A673 (cell line): ENCODE measurements around the gene ATP2B3. TPM values are rescaled to one million over a fixed set of nuclear protein-coding genes. Genes with fewer than 3 reads are reported as not detected.

ENCODE experiments used
- BruUV-seq: library from RNA; stranded (reverse); fragments of 400-500 nt; replicated peaks from 2 replicates; lab custom pipeline; 2021; lab: Mats Ljungman, UMichigan
- CTCF ChIA-PET: fragments of 300-600 bp; sonication (Branson Sonifier 250); formaldehyde crosslinking; loops from one replicate; lab custom pipeline; 2022; ENCODE audit warnings: antibody characterized with exemption; lab: Charles Lee
- POLR2A ChIA-PET: fragments of 300-600 bp; sonication (Branson Sonifier 250); formaldehyde crosslinking; loops from one replicate; lab custom pipeline; 2022; ENCODE audit warnings: antibody characterized with exemption; ENCODE audit not compliant: low non-redundant PET; lab: Charles Lee
- DNase-seq: peaks from one replicate; pipeline ENCODE4 v3.0.0-alpha.2; 2015; ENCODE audit warnings: low spot score
- H3K27ac ChIP-seq: fragments of 200-600 bp; sonication (generic); 2 replicates; pipeline ENCODE4 v1.5.1; 2016; ENCODE audit warnings: mixed run types, low read depth, mild to moderate bottlenecking, mixed read lengths, antibody characterized with exemption, low read length; ENCODE audit not compliant: poor library complexity, severe bottlenecking
- H3K27me3 ChIP-seq: fragments of 200-600 bp; sonication (generic); replicated peaks from 2 replicates; pipeline ENCODE4 v1.6.1; 2017; ENCODE audit warnings: mixed run types, low read depth, mild to moderate bottlenecking, mixed read lengths, antibody characterized with exemption, low read length; ENCODE audit not compliant: insufficient read depth, poor library complexity
- H3K36me3 ChIP-seq: fragments of 200-600 bp; sonication (generic); 2 replicates; pipeline ENCODE4 v1.6.1; 2016; ENCODE audit warnings: mixed run types, mild to moderate bottlenecking, mixed read lengths, antibody characterized with exemption, low read length; ENCODE audit not compliant: insufficient read depth, poor library complexity, severe bottlenecking
- H3K4me1 ChIP-seq: fragments of 200-600 bp; sonication (generic); 2 replicates; pipeline ENCODE4 v1.6.1; 2017; ENCODE audit warnings: mixed run types, mild to moderate bottlenecking, mixed read lengths, antibody characterized with exemption, low read length; ENCODE audit not compliant: insufficient read depth, poor library complexity, severe bottlenecking
- H3K4me3 ChIP-seq: fragments of 200-600 bp; sonication (generic); 2 replicates; pipeline ENCODE4 v1.5.1; 2016; ENCODE audit warnings: low read depth, mixed run types, mild to moderate bottlenecking, mixed read lengths, low read length; ENCODE audit not compliant: poor library complexity, severe bottlenecking
- H3K9me3 ChIP-seq: fragments of 200-600 bp; sonication (generic); 2 replicates; pipeline ENCODE4 v1.6.1; 2016; ENCODE audit warnings: mixed run types, low read depth, mild to moderate bottlenecking, mixed read lengths, antibody characterized with exemption, low read length; ENCODE audit not compliant: poor library complexity, severe bottlenecking
- EZH2 ChIP-seq: fragments of 200-600 bp; sonication (generic); IDR thresholded peaks from 2 replicates; pipeline ENCODE4 v1.6.1; 2017; ENCODE audit warnings: borderline replicate concordance, low read depth, mild to moderate bottlenecking, mixed read lengths, antibody characterized with exemption, low read length; ENCODE audit not compliant: poor library complexity, severe bottlenecking
- intact Hi-C: fragments of 100-400 bp; cut with micrococcal nuclease; formaldehyde crosslinking; loops from one replicate; pipeline ENCODE4 v1.10.0; 2022; ENCODE audit not compliant: unreplicated experiment
- total RNA-seq: library from RNA; stranded (reverse); gene quantifications from 2 replicates; pipeline ENCODE4 v1.2.3, GENCODE V29; 2021
- TF ChIP-seq, protein P1 (sequence below): fragments of 300-800, 200-600 bp; sonication (generic); conservative IDR thresholded peaks from 2 replicates; pipeline ENCODE4 v1.5.1; 2017; ENCODE audit warnings: low read depth, mild to moderate bottlenecking, antibody characterized with exemption, low read length, moderate library complexity, mixed read lengths

Gene ATP2B3
- total RNA-seq, 1 experiment from 2014 or later, result 0.11 TPM

DNA sequence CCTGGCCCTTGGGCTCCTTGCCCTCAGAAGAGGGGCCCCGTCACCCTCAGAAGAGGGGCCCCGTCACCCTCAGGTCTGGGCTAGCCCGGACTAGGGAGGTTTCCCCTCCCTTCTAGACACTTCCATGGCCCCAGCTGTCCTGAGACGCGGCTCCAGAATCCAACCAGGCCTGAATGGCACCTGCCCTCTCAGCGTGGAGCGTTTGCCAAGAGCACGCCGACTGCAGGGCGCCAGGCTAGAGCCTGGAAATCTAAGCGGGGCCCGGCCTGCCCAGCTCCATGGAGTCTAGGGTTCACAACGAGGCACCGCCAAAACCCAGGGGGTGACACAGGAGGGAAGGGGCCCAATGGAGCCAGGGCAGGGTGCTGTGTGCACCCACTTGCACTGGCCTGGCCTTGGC, 7.8 kb upstream of the ATP2B3 start:
- H3K4me3 ChIP-seq, result no peak overlapping the region
- no peaks in the 10 kb centered on the region for H3K4me1 ChIP-seq
- intact Hi-C loops, result loop anchor here (10.0 kb wide), 1 partner anchor 475 kb away; no protein-coding TSS in a partner anchor
- ChIA-PET CTCF (interaction anchor here (0.7 to 1.1 kb wide), 2 partner anchors 49 to 634 kb away, joined by 5 to 10 read pairs; no protein-coding TSS in a partner anchor), POLR2A (no interaction called here)
- H3K27me3 ChIP-seq, result no peaks in the 10 kb centered on the region
- H3K27ac ChIP-seq, result no peak overlapping the region
- TF ChIP-seq, protein P1, sequence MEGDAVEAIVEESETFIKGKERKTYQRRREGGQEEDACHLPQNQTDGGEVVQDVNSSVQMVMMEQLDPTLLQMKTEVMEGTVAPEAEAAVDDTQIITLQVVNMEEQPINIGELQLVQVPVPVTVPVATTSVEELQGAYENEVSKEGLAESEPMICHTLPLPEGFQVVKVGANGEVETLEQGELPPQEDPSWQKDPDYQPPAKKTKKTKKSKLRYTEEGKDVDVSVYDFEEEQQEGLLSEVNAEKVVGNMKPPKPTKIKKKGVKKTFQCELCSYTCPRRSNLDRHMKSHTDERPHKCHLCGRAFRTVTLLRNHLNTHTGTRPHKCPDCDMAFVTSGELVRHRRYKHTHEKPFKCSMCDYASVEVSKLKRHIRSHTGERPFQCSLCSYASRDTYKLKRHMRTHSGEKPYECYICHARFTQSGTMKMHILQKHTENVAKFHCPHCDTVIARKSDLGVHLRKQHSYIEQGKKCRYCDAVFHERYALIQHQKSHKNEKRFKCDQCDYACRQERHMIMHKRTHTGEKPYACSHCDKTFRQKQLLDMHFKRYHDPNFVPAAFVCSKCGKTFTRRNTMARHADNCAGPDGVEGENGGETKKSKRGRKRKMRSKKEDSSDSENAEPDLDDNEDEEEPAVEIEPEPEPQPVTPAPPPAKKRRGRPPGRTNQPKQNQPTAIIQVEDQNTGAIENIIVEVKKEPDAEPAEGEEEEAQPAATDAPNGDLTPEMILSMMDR, result no peak
- TF ChIP-seq EZH2, result no peak
- no TSS peak for BruUV-seq
- no peaks in the 10 kb centered on the region for H3K9me3 ChIP-seq
- no peaks in the 10 kb centered on the region for H3K36me3 ChIP-seq
- DNase-seq, result no peak

DNA sequence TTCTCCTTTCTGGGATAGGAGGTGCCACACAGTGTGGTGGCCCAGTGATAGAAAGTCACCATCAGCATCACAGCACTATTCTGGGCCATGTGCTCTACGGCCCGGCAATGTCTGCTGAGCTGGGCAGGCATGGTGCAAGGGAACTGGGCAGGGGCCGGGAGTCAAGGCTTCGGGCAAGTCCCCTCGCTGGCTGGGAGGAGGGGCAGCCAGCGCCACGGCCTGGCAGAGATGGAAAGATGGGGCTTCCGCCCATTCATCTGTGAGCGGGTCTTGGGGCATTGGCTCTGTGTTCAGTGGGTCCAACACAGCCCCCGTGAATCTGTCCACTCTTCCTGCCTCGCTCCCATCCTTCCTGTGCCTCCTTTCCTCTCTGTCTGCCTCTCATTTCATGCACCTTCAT, 7.1 kb upstream of the ATP2B3 start:
- no TSS peak for BruUV-seq
- no peaks in the 10 kb centered on the region for H3K4me1 ChIP-seq
- POLR2A ChIA-PET, result no interaction called here
- no peaks in the 10 kb centered on the region for H3K9me3 ChIP-seq
- intact Hi-C loops, result no loop called here
- DNase-seq, result no peak
- CTCF ChIA-PET, result no interaction called here
- no peak overlapping the region for H3K4me3 ChIP-seq
- H3K36me3 ChIP-seq, result no peaks in the 10 kb centered on the region
- no peaks in the 10 kb centered on the region for H3K27me3 ChIP-seq
- H3K27ac ChIP-seq, result no peak overlapping the region
- TF ChIP-seq EZH2, result no peak
- TF ChIP-seq, protein P1, result no peak

DNA sequence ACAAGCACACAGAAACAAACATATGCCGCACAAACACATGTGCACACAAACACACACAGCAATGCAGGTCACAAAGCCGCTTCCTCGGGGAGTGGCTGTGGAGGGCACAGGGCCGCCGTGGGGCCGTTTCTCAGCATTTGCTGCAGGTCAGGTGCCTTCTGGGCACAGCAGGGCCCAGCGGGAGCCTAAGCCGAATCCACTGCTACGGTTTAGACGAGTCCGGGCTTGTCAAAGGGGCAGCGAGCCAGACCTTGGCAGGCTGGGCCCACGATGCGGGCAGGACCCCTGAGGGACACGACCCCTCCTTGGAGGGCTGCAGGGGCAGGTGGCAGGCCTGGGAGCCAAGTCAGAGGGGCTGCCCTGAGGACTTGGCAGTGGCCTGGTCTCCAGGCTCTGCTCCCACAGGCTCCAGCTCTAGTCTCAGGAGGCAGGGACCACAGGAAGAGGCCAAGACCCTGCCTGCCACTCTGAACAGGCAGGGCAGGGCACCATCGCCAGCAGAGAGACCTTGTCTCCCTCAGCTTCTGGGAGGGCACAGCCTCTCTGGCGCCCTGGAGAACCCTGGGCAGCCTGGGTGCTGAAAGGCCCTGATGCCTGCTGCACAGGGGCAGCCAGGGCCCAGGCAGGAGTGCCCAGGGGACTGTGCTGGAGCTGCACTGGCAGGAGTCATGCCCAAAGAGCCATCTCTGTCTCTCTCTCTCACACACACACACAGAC, 5.5 kb upstream of the ATP2B3 start:
- H3K4me3 ChIP-seq, result no peak overlapping the region
- no peaks in the 10 kb centered on the region for H3K9me3 ChIP-seq
- no peak overlapping the region for H3K27ac ChIP-seq
- no peak for DNase-seq
- no peaks in the 10 kb centered on the region for H3K36me3 ChIP-seq
- ChIA-PET POLR2A (no interaction called here), CTCF (no interaction called here)
- intact Hi-C loops, result no loop called here
- no peaks in the 10 kb centered on the region for H3K4me1 ChIP-seq
- no peak for TF ChIP-seq EZH2
- TF ChIP-seq, protein P1, result no peak
- H3K27me3 ChIP-seq, result peaks cover 3% of the 10 kb centered on the region
- no TSS peak for BruUV-seq
